ENCODE measurements around the gene ZEB2. TPM values are rescaled to one million over a fixed set of nuclear protein-coding genes. Genes with fewer than 3 reads are reported as not detected.

Gene ZEB2
- not detected in 2 replicates for total RNA-seq (2016; rRNA removed; fragmentation: Illumina TruSeq; extraction: Trizol)
- total RNA-seq (2016; cell fraction: cytosol; rRNA removed; fragmentation: Illumina TruSeq; extraction: Trizol; ENCODE audit: low read depth) = 0.09 TPM in 1 of 2 replicates, not detected in the other
- 0.04 TPM in 1 of 2 replicates, not detected in the other for total RNA-seq (2016; cell fraction: insoluble cytoplasmic fraction; rRNA removed; fragmentation: Illumina TruSeq; extraction: Trizol)
- not detected in 2 replicates for total RNA-seq (2016; cell fraction: membrane; rRNA removed; fragmentation: Illumina TruSeq; extraction: Trizol)
- 0.09 TPM in 1 of 2 replicates, not detected in the other for total RNA-seq (2016; cell fraction: nucleus; rRNA removed; fragmentation: Illumina TruSeq; extraction: Trizol)
- 0.07 and 0.10 TPM in 2 replicates for polyA plus RNA-seq (2011; rRNA removed)
- 0.03 and 0.05 TPM in 2 replicates for polyA plus RNA-seq (2011; cell fraction: cytosol; rRNA removed)
- 0.10 and 0.16 TPM in 2 replicates for polyA plus RNA-seq (2011; cell fraction: nucleus; rRNA removed)
- polyA plus RNA-seq (2012) = 0.11 TPM in 1 of 2 replicates, not detected in the other
- polyA plus RNA-seq (2016; cell fraction: cytosol; fragmentation: Illumina TruSeq; extraction: Trizol; ENCODE audit: low read depth) = not detected in 2 replicates
- 0.07 and 0.12 TPM in 2 replicates for polyA plus RNA-seq (2016; cell fraction: insoluble cytoplasmic fraction; fragmentation: Illumina TruSeq; extraction: Trizol; ENCODE audit: low read depth)
- polyA plus RNA-seq (2016; cell fraction: membrane; fragmentation: Illumina TruSeq; extraction: Trizol; ENCODE audit: low read depth) = not detected in 2 replicates
- not detected in 2 replicates for polyA plus RNA-seq (2016; cell fraction: nucleus; fragmentation: Illumina TruSeq; extraction: Trizol; ENCODE audit: insufficient read depth, low read depth)
- polyA minus RNA-seq (2011; rRNA and poly(A)+ RNA removed; ENCODE audit: low replicate concordance) = 0.84 and 11.3 TPM in 2 replicates
- polyA minus RNA-seq (2011; cell fraction: cytosol; rRNA and poly(A)+ RNA removed) = not detected in 2 replicates
- 0.13 and 0.62 TPM in 2 replicates for polyA minus RNA-seq (2011; cell fraction: nucleus; rRNA and poly(A)+ RNA removed)
- Bru-seq, nascent RNA = percentile 17 among the genes with signal in this experiment
- percentile 10 among the genes with signal in this experiment for BruChase-seq, experiment 1, labeled RNA remaining after a 6-hour chase
- percentile 12 among the genes with signal in this experiment for BruChase-seq, experiment 2, labeled RNA remaining after a 2-hour chase
- long read RNA-seq, experiment 1 = 0 reads
- long read RNA-seq, experiment 2 = 0 reads

GRCh38 chr2:144519934-144520731 is at the start of gene ZEB2:
Gene ZEB2 (minus strand): TSS chr2:144520119. CDS start chr2:144517350, 2,769 bp downstream.
- intact Hi-C loops (cut with micrococcal nuclease; ENCODE audit: unreplicated experiment) = no loop called here
- no peak within 1 kb of the TSS for H3K9ac ChIP-seq (ENCODE audit: insufficient read depth, low read depth, low read length)
- no peaks in the 10 kb centered on the region for H3K79me2 ChIP-seq (ENCODE audit: insufficient read depth, low read length)
- H4K20me1 ChIP-seq (ENCODE audit: insufficient read depth, low read length) = no peaks in the 10 kb centered on the region
- TF ChIP-seq HNRNPK (IDR thresholded peaks at IDR 0.05; ENCODE audit: low read depth, low read length, poor library complexity, severe bottlenecking) (peak; percentile 77), PAX8 (CRISPR knock-in tag; IDR thresholded peaks at IDR 0.05; ENCODE audit: borderline replicate concordance) (no peak)
- FAIRE-seq (no peak), DNase-seq (ENCODE audit: low spot score) (peak; percentile 12), ATAC-seq (no peak)
- ChIA-PET CTCF (ENCODE audit: low intra/inter-chr PET ratio, low total read pairs) (no interaction called here), POLR2A (no interaction called here)
- WGBS (ENCODE audit: low lambda C conversion rate) = 13% methylated on average over 29 of the region's 29 CpGs
- H3K36me3 ChIP-seq (replicated peaks in 1 of 2; ENCODE audit: control insufficient read depth in 1 of 2, insufficient read depth in 2 of 2, low read length in 2 of 2) = no peaks in the 10 kb centered on the region
- no peak within 1 kb of the TSS for H3K4me3 ChIP-seq (replicated peaks in 1 of 3; ENCODE audit: insufficient read depth in 1 of 3, low read depth in 2 of 3, low read length in 3 of 3)
- no peak within 1 kb of the TSS for H2AFZ ChIP-seq (ENCODE audit: low read length)
- no peak within 1 kb of the TSS for H3K4me2 ChIP-seq (ENCODE audit: low read depth, low read length)
- H3K27ac ChIP-seq (ENCODE audit: extremely low read length, insufficient read depth, low read length) = no peak within 1 kb of the TSS
- peaks cover 4 to 81% of the 10 kb centered on the region in 2 experiments; a peak in 4 of 5 replicates for H3K27me3 ChIP-seq (ENCODE audit: control insufficient read depth in 1 of 2, insufficient read depth in 2 of 2, low read length in 2 of 2)
- H3K9me3 ChIP-seq (ENCODE audit: low read length) = no peaks in the 10 kb centered on the region
- 0 out of 2 replicates have a peak, but pooled peaks cover 5% of the 10 kb centered on the region for H3K4me1 ChIP-seq (ENCODE audit: insufficient read depth, low read length)
- in situ Hi-C loops (cut with HindIII; ENCODE audit: extremely low pct_ligation_motif_present, low pct_unique_long_range_greater_than_20kb) = no loop called here
- no TSS peak for BruUV-seq (replicated peaks)

All from HepG2 (cell line).